OCI-LY1 (cell line): ENCODE data around the gene ZNF468.
"Not testable (repeated sequence)": the region's sequence is repeated elsewhere in the genome, so short reads cannot be mapped to it uniquely, and the experiment has no call there.

ENCODE experiments used
- EZH2 ChIP-seq: fragments of 200-600 bp; sonication (generic), shearing (Covaris generic); IDR thresholded peaks from 2 replicates; pipeline ENCODE4 v1.8.0; 2017; ENCODE audit warnings: borderline replicate concordance, mixed run types, mild to moderate bottlenecking, antibody characterized with exemption, low read length, moderate library complexity, mixed read lengths
- TF ChIP-seq, protein P1 (sequence below): fragments of 200-600 bp; sonication (generic), shearing (Covaris generic); IDR thresholded peaks from 2 replicates; pipeline ENCODE4 v1.5.1; 2017; ENCODE audit warnings: mild to moderate bottlenecking, antibody characterized with exemption, low read length, moderate library complexity, mixed read lengths

DNA sequence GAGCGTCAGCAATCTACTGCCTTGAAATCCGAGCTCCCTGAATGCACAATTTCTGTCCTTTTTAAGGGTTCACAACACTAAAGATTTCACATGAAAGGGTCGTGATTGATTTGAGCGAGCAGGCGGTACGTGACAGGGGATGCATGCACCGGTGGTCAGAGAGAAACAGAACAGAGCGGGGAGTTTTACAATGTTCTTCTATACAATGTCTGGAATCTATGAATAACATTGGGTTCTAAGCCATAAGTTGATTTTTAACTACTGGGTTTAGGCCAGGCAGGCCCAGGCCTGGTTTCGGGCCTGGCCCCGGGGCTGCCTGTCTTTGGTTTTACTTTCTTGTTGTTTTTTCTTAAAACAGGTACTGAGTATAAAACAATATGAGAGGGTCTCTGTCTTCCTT, 41.2 kb upstream of the ZNF468 start:
- TF ChIP-seq, protein P1, sequence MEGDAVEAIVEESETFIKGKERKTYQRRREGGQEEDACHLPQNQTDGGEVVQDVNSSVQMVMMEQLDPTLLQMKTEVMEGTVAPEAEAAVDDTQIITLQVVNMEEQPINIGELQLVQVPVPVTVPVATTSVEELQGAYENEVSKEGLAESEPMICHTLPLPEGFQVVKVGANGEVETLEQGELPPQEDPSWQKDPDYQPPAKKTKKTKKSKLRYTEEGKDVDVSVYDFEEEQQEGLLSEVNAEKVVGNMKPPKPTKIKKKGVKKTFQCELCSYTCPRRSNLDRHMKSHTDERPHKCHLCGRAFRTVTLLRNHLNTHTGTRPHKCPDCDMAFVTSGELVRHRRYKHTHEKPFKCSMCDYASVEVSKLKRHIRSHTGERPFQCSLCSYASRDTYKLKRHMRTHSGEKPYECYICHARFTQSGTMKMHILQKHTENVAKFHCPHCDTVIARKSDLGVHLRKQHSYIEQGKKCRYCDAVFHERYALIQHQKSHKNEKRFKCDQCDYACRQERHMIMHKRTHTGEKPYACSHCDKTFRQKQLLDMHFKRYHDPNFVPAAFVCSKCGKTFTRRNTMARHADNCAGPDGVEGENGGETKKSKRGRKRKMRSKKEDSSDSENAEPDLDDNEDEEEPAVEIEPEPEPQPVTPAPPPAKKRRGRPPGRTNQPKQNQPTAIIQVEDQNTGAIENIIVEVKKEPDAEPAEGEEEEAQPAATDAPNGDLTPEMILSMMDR, result not testable (repeated sequence)
- not testable (repeated sequence) for TF ChIP-seq EZH2
